Neural cell (in vitro differentiated cells): ENCODE measurements around the gene ZNF93.
"Not testable (repeated sequence)": the region's sequence is repeated elsewhere in the genome, so short reads cannot be mapped to it uniquely, and the experiment has no call there.

Experiments used
- CTCF ChIP-seq: fragments of 450-650 bp; IDR thresholded peaks from 2 replicates; pipeline ENCODE4 v1.5.1; 2014; ENCODE audit warnings: antibody characterized with exemption, mild to moderate bottlenecking, moderate library complexity; ENCODE audit not compliant: poor library complexity, severe bottlenecking
- EZH2 ChIP-seq: fragments of 200-600, 300-800 bp; shearing (Covaris generic), sonication (generic); IDR thresholded peaks from 2 replicates; pipeline ENCODE4 v1.6.1; 2014; ENCODE audit warnings: antibody characterized with exemption, low read length, borderline replicate concordance, mild to moderate bottlenecking; ENCODE audit not compliant: insufficient read depth, poor library complexity, severe bottlenecking
- POLR2AphosphoS5 ChIP-seq: IDR thresholded peaks from 2 replicates; pipeline ENCODE4 v1.6.1; 2012

- TF ChIP-seq CTCF, EZH2, POLR2AphosphoS5: not testable (repeated sequence)
Measured at GRCh38 chr19:19933432-19934314, 32.9 kb downstream of the ZNF93 start.
